ENCODE results near the gene MCM8. TPM values are rescaled to one million over a fixed set of nuclear protein-coding genes. Genes with fewer than 3 reads are reported as not detected.

Gene MCM8
- total RNA-seq, 1 donor from 2014 or later, result 7.1 TPM

- TF ChIP-seq, protein P1, sequence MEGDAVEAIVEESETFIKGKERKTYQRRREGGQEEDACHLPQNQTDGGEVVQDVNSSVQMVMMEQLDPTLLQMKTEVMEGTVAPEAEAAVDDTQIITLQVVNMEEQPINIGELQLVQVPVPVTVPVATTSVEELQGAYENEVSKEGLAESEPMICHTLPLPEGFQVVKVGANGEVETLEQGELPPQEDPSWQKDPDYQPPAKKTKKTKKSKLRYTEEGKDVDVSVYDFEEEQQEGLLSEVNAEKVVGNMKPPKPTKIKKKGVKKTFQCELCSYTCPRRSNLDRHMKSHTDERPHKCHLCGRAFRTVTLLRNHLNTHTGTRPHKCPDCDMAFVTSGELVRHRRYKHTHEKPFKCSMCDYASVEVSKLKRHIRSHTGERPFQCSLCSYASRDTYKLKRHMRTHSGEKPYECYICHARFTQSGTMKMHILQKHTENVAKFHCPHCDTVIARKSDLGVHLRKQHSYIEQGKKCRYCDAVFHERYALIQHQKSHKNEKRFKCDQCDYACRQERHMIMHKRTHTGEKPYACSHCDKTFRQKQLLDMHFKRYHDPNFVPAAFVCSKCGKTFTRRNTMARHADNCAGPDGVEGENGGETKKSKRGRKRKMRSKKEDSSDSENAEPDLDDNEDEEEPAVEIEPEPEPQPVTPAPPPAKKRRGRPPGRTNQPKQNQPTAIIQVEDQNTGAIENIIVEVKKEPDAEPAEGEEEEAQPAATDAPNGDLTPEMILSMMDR (IDR thresholded peaks at IDR 0.05), result no peak
- no peaks in the 10 kb centered on the region for H3K4me1 Mint-ChIP-seq (ENCODE audit: unreplicated experiment)
- H3K36me3 Mint-ChIP-seq (ENCODE audit: unreplicated experiment), result no peaks in the 10 kb centered on the region
- no peak for DNase-seq (ENCODE audit: extremely low spot score, unreplicated experiment)
- H3K27ac Mint-ChIP-seq (ENCODE audit: unreplicated experiment), result no peak overlapping the region
- no peaks in the 10 kb centered on the region for H3K9me3 Mint-ChIP-seq (ENCODE audit: unreplicated experiment)
- H3K4me3 Mint-ChIP-seq (ENCODE audit: unreplicated experiment), result no peak overlapping the region
- no peaks in the 10 kb centered on the region for H3K27me3 Mint-ChIP-seq (ENCODE audit: unreplicated experiment)
Observed at GRCh38 chr20:5996765-5997164, 46.3 kb downstream of the MCM8 start.

DNA sequence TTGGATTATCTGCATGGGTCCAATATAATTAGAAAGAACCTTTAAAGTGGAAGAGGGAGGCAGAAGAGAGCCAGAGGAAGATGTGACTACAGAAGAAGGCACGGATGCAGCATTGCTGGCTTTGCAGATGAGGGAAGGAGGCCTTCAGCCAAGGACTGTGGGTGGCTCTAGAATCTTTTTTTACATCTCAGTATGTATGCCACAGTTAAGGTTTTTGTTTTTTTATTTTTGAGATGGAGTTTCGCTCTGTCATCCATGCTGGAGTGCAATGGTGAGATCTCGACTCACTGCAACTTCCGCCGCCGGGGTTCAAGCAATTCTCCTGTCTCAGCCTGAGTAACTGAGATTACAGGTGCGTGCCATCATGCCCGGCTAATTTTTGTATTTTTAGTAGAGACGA is 49.3 kb downstream of the MCM8 start:
- Mint-ChIP-seq H3K9me3 (ENCODE audit: unreplicated experiment) (no peaks in the 10 kb centered on the region), H3K4me1 (ENCODE audit: unreplicated experiment) (peaks cover 2% of the 10 kb centered on the region), H3K27me3 (ENCODE audit: unreplicated experiment) (no peaks in the 10 kb centered on the region), H3K27ac (ENCODE audit: unreplicated experiment) (no peak overlapping the region), H3K36me3 (ENCODE audit: unreplicated experiment) (no peaks in the 10 kb centered on the region), H3K4me3 (ENCODE audit: unreplicated experiment) (no peak overlapping the region)
- TF ChIP-seq, protein P1 (IDR thresholded peaks at IDR 0.05), result no peak
- no peak for DNase-seq (ENCODE audit: extremely low spot score, unreplicated experiment)

GRCh38 chr20:6000871-6001270 is 50.4 kb downstream of the MCM8 start:
- no peak overlapping the region for H3K27ac Mint-ChIP-seq (ENCODE audit: unreplicated experiment)
- DNase-seq (ENCODE audit: extremely low spot score, unreplicated experiment), result no peak
- TF ChIP-seq, protein P1 (IDR thresholded peaks at IDR 0.05), result no peak
- H3K27me3 Mint-ChIP-seq (ENCODE audit: unreplicated experiment), result no peaks in the 10 kb centered on the region
- no peaks in the 10 kb centered on the region for H3K9me3 Mint-ChIP-seq (ENCODE audit: unreplicated experiment)
- H3K4me3 Mint-ChIP-seq (ENCODE audit: unreplicated experiment), result no peak overlapping the region
- peaks cover 6% of the 10 kb centered on the region for H3K4me1 Mint-ChIP-seq (ENCODE audit: unreplicated experiment)
- H3K36me3 Mint-ChIP-seq (ENCODE audit: unreplicated experiment), result no peaks in the 10 kb centered on the region

GRCh38 chr20:6006603-6006949 is 56.1 kb downstream of the MCM8 start:
- no peak for DNase-seq (ENCODE audit: extremely low spot score, unreplicated experiment)
- Mint-ChIP-seq H3K9me3 (ENCODE audit: unreplicated experiment) (no peaks in the 10 kb centered on the region), H3K36me3 (ENCODE audit: unreplicated experiment) (peaks cover 10% of the 10 kb centered on the region), H3K27me3 (ENCODE audit: unreplicated experiment) (no peaks in the 10 kb centered on the region), H3K27ac (ENCODE audit: unreplicated experiment) (peak overlapping the region; percentile 87), H3K4me1 (ENCODE audit: unreplicated experiment) (peaks cover 28% of the 10 kb centered on the region), H3K4me3 (ENCODE audit: unreplicated experiment) (peak overlapping the region; percentile 92)
- TF ChIP-seq, protein P1 (IDR thresholded peaks at IDR 0.05), result no peak

DNA sequence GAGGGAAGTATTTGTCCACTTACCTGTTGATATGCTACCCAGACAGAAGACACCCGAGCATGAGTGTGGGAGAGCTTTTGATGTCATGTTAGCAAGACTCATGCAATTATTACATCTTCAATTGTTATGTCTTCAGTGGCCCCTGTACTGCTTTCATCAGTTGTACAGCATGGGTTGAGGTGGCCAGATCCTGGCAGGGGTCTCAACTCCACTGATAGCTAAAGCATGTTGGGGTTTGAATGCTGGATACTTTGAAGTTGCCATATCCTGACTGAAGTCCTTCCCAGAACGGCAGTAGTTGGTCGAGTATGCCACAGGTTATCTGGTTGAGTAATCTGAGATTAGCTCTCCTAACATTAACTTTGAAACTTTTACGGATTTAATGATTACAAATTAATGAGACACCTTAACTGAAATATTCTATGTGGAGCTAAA is 56.7 kb downstream of the MCM8 start:
- TF ChIP-seq, protein P1 (IDR thresholded peaks at IDR 0.05), result no peak
- H3K4me1 Mint-ChIP-seq (ENCODE audit: unreplicated experiment), result peaks cover 28% of the 10 kb centered on the region
- peak overlapping the region; percentile 92 for H3K4me3 Mint-ChIP-seq (ENCODE audit: unreplicated experiment)
- peak overlapping the region; percentile 87 for H3K27ac Mint-ChIP-seq (ENCODE audit: unreplicated experiment)
- DNase-seq (ENCODE audit: extremely low spot score, unreplicated experiment), result no peak
- H3K9me3 Mint-ChIP-seq (ENCODE audit: unreplicated experiment), result no peaks in the 10 kb centered on the region
- H3K36me3 Mint-ChIP-seq (ENCODE audit: unreplicated experiment), result peaks cover 14% of the 10 kb centered on the region
- no peaks in the 10 kb centered on the region for H3K27me3 Mint-ChIP-seq (ENCODE audit: unreplicated experiment)
